Smooth muscle cell (in vitro differentiated cells): ENCODE measurements around the gene PXN. TPM values are rescaled to one million over a fixed set of nuclear protein-coding genes. Genes with fewer than 3 reads are reported as not detected.

Experiments
- DNase-seq: peaks from one replicate; lab custom pipeline; 2025; ENCODE audit not compliant: unreplicated experiment; lab: John Stamatoyannopoulos, UW
- H2AFZ ChIP-seq: fragments of 200-600 bp; sonication (generic); 2 replicates; pipeline ENCODE4 v1.6.0; 2016; ENCODE audit warnings: antibody characterized with exemption, low read depth, mild to moderate bottlenecking
- H3F3A ChIP-seq: fragments of 200-600 bp; sonication (generic); 2 replicates; pipeline ENCODE4 v1.6.0; 2017; ENCODE audit warnings: antibody characterized with exemption, low read depth
- H3K27ac ChIP-seq: fragments of 200-600 bp; sonication (generic); 2 replicates; pipeline ENCODE4 v1.5.1; 2016; ENCODE audit warnings: low read depth, mild to moderate bottlenecking
- H3K27me3 ChIP-seq: fragments of 200-600 bp; sonication (generic); 2 replicates; pipeline ENCODE4 v1.6.1; 2016; ENCODE audit warnings: low read depth, mild to moderate bottlenecking
- H3K36me3 ChIP-seq: fragments of 200-600 bp; sonication (generic); 2 replicates; pipeline ENCODE4 v1.5.1; 2016; ENCODE audit warnings: low read depth
- H3K4me1 ChIP-seq: fragments of 200-600 bp; sonication (generic); 2 replicates; pipeline ENCODE4 v1.5.1; 2016; ENCODE audit warnings: low read depth
- H3K4me2 ChIP-seq: fragments of 200-600 bp; sonication (generic); 2 replicates; pipeline ENCODE4 v1.6.0; 2016; ENCODE audit warnings: mild to moderate bottlenecking
- H3K4me3 ChIP-seq: fragments of 200-600 bp; sonication (generic); 2 replicates; pipeline ENCODE4 v1.5.1; 2016; ENCODE audit warnings: mild to moderate bottlenecking
- H3K79me2 ChIP-seq: fragments of 200-600 bp; sonication (generic); 2 replicates; pipeline ENCODE4 v1.6.0; 2016; ENCODE audit warnings: low read depth, mild to moderate bottlenecking
- H3K9ac ChIP-seq: fragments of 200-600 bp; sonication (generic); 2 replicates; pipeline ENCODE4 v1.6.0; 2016; ENCODE audit warnings: low read depth
- H3K9me3 ChIP-seq: fragments of 200-600 bp; sonication (generic); replicated peaks from 2 replicates; pipeline ENCODE4 v1.5.1; 2016; ENCODE audit warnings: low read depth
- H4K20me1 ChIP-seq: fragments of 200-600 bp; sonication (generic); 2 replicates; pipeline ENCODE4 v1.6.0; 2016; ENCODE audit warnings: low read depth
- CTCF ChIP-seq: fragments of 200-600 bp; sonication (generic); IDR thresholded peaks from 2 replicates; pipeline ENCODE4 v1.5.1; 2017; ENCODE audit warnings: borderline replicate concordance, mild to moderate bottlenecking, antibody characterized with exemption; ENCODE audit not compliant: insufficient read depth, poor library complexity, severe bottlenecking
- WGBS: methylation state at CpG from one replicate; pipeline ENCODE4 v1.1.7; 2016; ENCODE audit warnings: low lambda C conversion rate; 5-methylcytosine and 5-hydroxymethylcytosine counted together
- polyA plus RNA-seq: library from polyadenylated mRNA; unstranded; fragments of >200 nt; fragmentation: Nextera tagmentation; extraction: Ambion mirVana; gene quantifications from 2 replicates; pipeline ENCODE4 v1.2.1, GENCODE V29; 2016
- total RNA-seq: library from RNA; depleted of rRNA; stranded (reverse); fragments of >200 nt; gene quantifications from 2 replicates; pipeline ENCODE4 v1.2.3, GENCODE V29; 2014

The PXN gene
- total and polyA plus RNA-seq, 2 experiments from 2014 or later = 17.2 to 27.0 TPM

- Histone ChIP-seq H3K4me3 (no peak overlapping the region), H4K20me1 (peaks cover 59% of the 10 kb centered on the region), H3K27ac (peak overlapping the region; percentile 99), H3F3A (peaks cover 37% of the 10 kb centered on the region), H3K79me2 (peaks cover 60% of the 10 kb centered on the region), H3K4me1 (peaks cover 47% of the 10 kb centered on the region), H3K27me3 (no peaks in the 10 kb centered on the region), H2AFZ (no peak overlapping the region), H3K4me2 (peak overlapping the region; percentile 75), H3K9ac (peak overlapping the region; percentile 32), H3K9me3 (no peaks in the 10 kb centered on the region), H3K36me3 (no peaks in the 10 kb centered on the region)
- WGBS = 71% methylated on average over 18 of the region's 18 CpGs
- peak; percentile 21 for TF ChIP-seq CTCF
- DNase-seq = no peak
These were observed 29.9 kb downstream of the PXN start for GRCh38 chr12:120235369-120236323.

GRCh38 chr12:120234643-120235368 is 30.7 kb downstream of the PXN start:
- peak overlapping the region; percentile 32 for H3K9ac ChIP-seq
- H3K27ac ChIP-seq = peak overlapping the region; percentile 99
- H4K20me1 ChIP-seq = peaks cover 51% of the 10 kb centered on the region
- WGBS = 18% methylated on average over 13 of the region's 13 CpGs
- TF ChIP-seq CTCF = peak; percentile 32
- H2AFZ ChIP-seq = no peak overlapping the region
- H3K4me1 ChIP-seq = peaks cover 55% of the 10 kb centered on the region
- H3K79me2 ChIP-seq = peaks cover 52% of the 10 kb centered on the region
- H3K4me3 ChIP-seq = no peak overlapping the region
- DNase-seq = peak; percentile 22
- peak overlapping the region; percentile 75 for H3K4me2 ChIP-seq
- H3F3A ChIP-seq = peaks cover 43% of the 10 kb centered on the region
- H3K9me3 ChIP-seq = no peaks in the 10 kb centered on the region
- H3K27me3 ChIP-seq = no peaks in the 10 kb centered on the region
- H3K36me3 ChIP-seq = no peaks in the 10 kb centered on the region

- TF ChIP-seq CTCF = no peak
- H3K79me2 ChIP-seq = peaks cover 33% of the 10 kb centered on the region
- peak overlapping the region; percentile 79 for H3K4me2 ChIP-seq
- no peak overlapping the region for H2AFZ ChIP-seq
- no peaks in the 10 kb centered on the region for H3K36me3 ChIP-seq
- H3K27me3 ChIP-seq = no peaks in the 10 kb centered on the region
- H3K4me3 ChIP-seq = no peak overlapping the region
- no peaks in the 10 kb centered on the region for H3K9me3 ChIP-seq
- WGBS = 6% methylated on average over 3 of the region's 3 CpGs
- H4K20me1 ChIP-seq = peaks cover 47% of the 10 kb centered on the region
- peak overlapping the region; percentile 86 for H3K9ac ChIP-seq
- H3K27ac ChIP-seq = peak overlapping the region; percentile 99
- H3K4me1 ChIP-seq = peaks cover 69% of the 10 kb centered on the region
- DNase-seq = no peak
- peaks cover 50% of the 10 kb centered on the region for H3F3A ChIP-seq
These were observed 34.1 kb downstream of the PXN start for GRCh38 chr12:120231316-120232011.
